WTC11 (cell line): ENCODE results near the gene LARGE1. TPM values are rescaled to one million over a fixed set of nuclear protein-coding genes. Genes with fewer than 3 reads are reported as not detected.

Experiments
- ATAC-seq: fragments of 200-7000 bp; cut with Tn5 transposase; 2 replicates; pipeline ENCODE4 v1.10.0; 2021; ENCODE audit warnings: mild to moderate bottlenecking, moderate library complexity
- CTCF ChIA-PET: fragments of 300-600 bp; sonication (Branson Sonifier 250); formaldehyde crosslinking; loops from one replicate; lab custom pipeline; 2021; ENCODE audit warnings: antibody characterized with exemption; lab: Charles Lee
- POLR2A ChIA-PET: fragments of 350-600 bp; sonication (Branson Sonifier 250); formaldehyde crosslinking; loops from one replicate; lab custom pipeline; 2021; ENCODE audit warnings: antibody characterized with exemption; lab: Charles Lee
- DNase-seq: peaks from one replicate; pipeline ENCODE4 v3.0.0; 2021; ENCODE audit warnings: low spot score
- H3K27ac Mint-ChIP-seq: 2 replicates; pipeline ENCODE4 v1.8.0; 2021; ENCODE audit warnings: mixed read lengths
- H3K27me3 Mint-ChIP-seq: 2 replicates; pipeline ENCODE4 v1.8.0; 2021; ENCODE audit warnings: low read depth, mild to moderate bottlenecking, moderate library complexity, mixed read lengths
- H3K36me3 Mint-ChIP-seq: 2 replicates; pipeline ENCODE4 v1.8.0; 2021; ENCODE audit warnings: mixed read lengths
- H3K4me1 Mint-ChIP-seq: 2 replicates; pipeline ENCODE4 v1.8.0; 2022; ENCODE audit warnings: mixed read lengths
- H3K4me3 Mint-ChIP-seq: 2 replicates; pipeline ENCODE4 v1.8.0; 2021; ENCODE audit warnings: mild to moderate bottlenecking, moderate library complexity, mixed read lengths
- H3K9me3 Mint-ChIP-seq: 2 replicates; pipeline ENCODE4 v1.8.0; 2021; ENCODE audit warnings: mixed read lengths
- AR ChIP-seq: fragments of 250-450 bp; sonication (Bioruptor Pico); IDR thresholded peaks from 2 replicates; pipeline ENCODE4 v1.9.0; 2021; ENCODE audit warnings: mild to moderate bottlenecking
- ATF2 ChIP-seq: sonication (generic); formaldehyde crosslinking; IDR thresholded peaks from 2 replicates; pipeline ENCODE4 v1.8.1; 2022; ENCODE audit warnings: low read depth, missing genetic modification reagents, borderline replicate concordance
- ATF3 ChIP-seq: sonication (generic); formaldehyde crosslinking; conservative IDR thresholded peaks from 2 replicates; pipeline ENCODE4 v1.8.1; 2022; ENCODE audit warnings: mild to moderate bottlenecking, missing genetic modification reagents
- CTCF ChIP-seq: fragments of 200-600 bp; IDR thresholded peaks from 2 replicates; pipeline ENCODE4 v1.8.0; 2022; ENCODE audit warnings: antibody characterized with exemption
- E2F4 ChIP-seq: sonication (generic); formaldehyde crosslinking; IDR thresholded peaks from 2 replicates; pipeline ENCODE4 v1.8.1; 2022; ENCODE audit warnings: low read depth, mild to moderate bottlenecking, moderate library complexity, missing genetic modification reagents, borderline replicate concordance
- EMX1 ChIP-seq: fragments of 250-450 bp; sonication (Bioruptor Pico); IDR thresholded peaks from 2 replicates; pipeline ENCODE4 v1.8.0; 2021; ENCODE audit warnings: mild to moderate bottlenecking
- FOXK1 ChIP-seq: sonication (generic); formaldehyde crosslinking; IDR thresholded peaks from 2 replicates; pipeline ENCODE4 v1.8.0; 2022; ENCODE audit warnings: mild to moderate bottlenecking, moderate library complexity, missing genetic modification reagents
- HMGXB4 ChIP-seq: sonication (generic); formaldehyde crosslinking; IDR thresholded peaks from 2 replicates; pipeline ENCODE4 v1.8.1; 2023; ENCODE audit warnings: mild to moderate bottlenecking, moderate library complexity, missing genetic modification reagents
- PRRX2 ChIP-seq: fragments of 250-450 bp; sonication (Bioruptor Pico); IDR thresholded peaks from 2 replicates; pipeline ENCODE4 v1.8.0; 2021; ENCODE audit warnings: mild to moderate bottlenecking
- SP1 ChIP-seq: sonication (generic); formaldehyde crosslinking; conservative IDR thresholded peaks from 2 replicates; pipeline ENCODE4 v1.8.1; 2022; ENCODE audit warnings: missing genetic modification reagents
- STAT6 ChIP-seq: sonication (generic); formaldehyde crosslinking; conservative IDR thresholded peaks from 2 replicates; pipeline ENCODE4 v1.8.1; 2023; ENCODE audit warnings: mild to moderate bottlenecking, low read depth, missing genetic modification reagents, moderate library complexity
- USF2 ChIP-seq: sonication (generic); formaldehyde crosslinking; IDR thresholded peaks from 2 replicates; pipeline ENCODE4 v1.8.1; 2023; ENCODE audit warnings: mild to moderate bottlenecking, missing genetic modification reagents, moderate library complexity
- total RNA-seq: library from RNA; stranded (reverse); gene quantifications from 3 replicates; pipeline ENCODE4 v1.2.3, GENCODE V29; 2021

LARGE1 gene
- total RNA-seq, 1 experiment from 2014 or later: 72.6 TPM

- ATAC-seq: peak; percentile 71
- ChIA-PET POLR2A (no interaction called here), CTCF (interaction anchor here (1.3 to 1.4 kb wide), 2 partner anchors 29 to 189 kb away, joined by 3 read pairs; no protein-coding TSS in a partner anchor)
- H3K4me1 Mint-ChIP-seq: peaks cover 7% of the 10 kb centered on the region
- H3K4me3 Mint-ChIP-seq: no peak overlapping the region
- peaks cover 9% of the 10 kb centered on the region; the same call in 1 of the 2 replicates for H3K36me3 Mint-ChIP-seq
- no peaks in the 10 kb centered on the region for H3K9me3 Mint-ChIP-seq
- DNase-seq: no peak
- TF ChIP-seq CTCF (no peak), EMX1 (CRISPR knock-in tag) (no peak), AR (CRISPR knock-in tag) (no peak), STAT6 (no peak), ATF2 (no peak), HMGXB4 (CRISPR knock-in tag) (no peak), USF2 (CRISPR knock-in tag) (no peak), E2F4 (no peak), PRRX2 (no peak), SP1 (CRISPR knock-in tag) (no peak), ATF3 (CRISPR knock-in tag) (no peak)
- no peaks in the 10 kb centered on the region for H3K27me3 Mint-ChIP-seq
- H3K27ac Mint-ChIP-seq: no peak overlapping the region
Observed at GRCh38 chr22:33330534-33330933, 589.7 kb downstream of the LARGE1 start.

GRCh38 chr22:33329398-33329797 lies 590.9 kb downstream of the LARGE1 start:
- TF ChIP-seq FOXK1: no peak
- Mint-ChIP-seq H3K9me3 (no peaks in the 10 kb centered on the region), H3K4me3 (no peak overlapping the region), H3K36me3 (peaks cover 8% of the 10 kb centered on the region; the same call in 1 of the 2 replicates), H3K4me1 (peaks cover 11% of the 10 kb centered on the region), H3K27ac (no peak overlapping the region), H3K27me3 (no peaks in the 10 kb centered on the region)
- DNase-seq (no peak), ATAC-seq (no peak)
- CTCF ChIA-PET: interaction anchor here (1.3 kb wide), 1 partner anchor 190 kb away, joined by 3 read pairs; no protein-coding TSS in a partner anchor
- POLR2A ChIA-PET: no interaction called here
